Heart left ventricle (tissue), 13 donors: ENCODE results near the gene SEC14L6.
"Not testable (repeated sequence)": the region's sequence is repeated elsewhere in the genome, so short reads cannot be mapped to it uniquely, and the experiment has no call there.

Experiments
- POLR2A ChIP-seq, 2 donors: fragments of 450-650 bp; IDR thresholded peaks; one replicate each; pipeline ENCODE4 v1.6.1; 2017; ENCODE audit warnings: antibody characterized with exemption in 2 of 2, mild to moderate bottlenecking in 2 of 2, moderate library complexity in 2 of 2
- TF ChIP-seq, protein P1 (sequence below), 12 donors: fragments of 200-600 bp; sonication (generic) in 4 of 12; IDR thresholded peaks; one replicate each; pipeline versions ENCODE4 v1.5.0 to v1.8.0; 2018 to 2022; ENCODE audit warnings: antibody characterized with exemption in 12 of 12, mild to moderate bottlenecking in 5 of 12
- donor health status: ischemic (EF 13 %, LVEDD 7.1; RV severe dilation, severe dysfunction).
- donor health status: DM: no; HTN: yes; CAD: no.
- donor health status: DM: no; HTN: no; CAD: no.
- donor health status: ischemic (EF 25% LVEDD 6.9; RV normal size, moderate dysfunction).
- donor health status: ischemic (EF 25% LVEDD 5.7; RV mildly dilated, moderate dysfunction).
- donor health status: ischemic (EF 35%, LVEDD 5.7; RV mildly dilated, moderate dysfunction).
- donor health status: nonischemic (EF 11% LVEDD 7.7; RV severe dilation, severe dysfunction).
- donor health status: DM: yes; HTN: yes; CAD: no.
- donor health status: PGD.
- donor health status: ischemic (EF 29% LVEDD 5.4; RV normal size, mild dysfunction).
- donor health status: nonischemic (EF 23%, LVEDD 6.1; RV moderate dilation, normal function).

- TF ChIP-seq, protein P1, sequence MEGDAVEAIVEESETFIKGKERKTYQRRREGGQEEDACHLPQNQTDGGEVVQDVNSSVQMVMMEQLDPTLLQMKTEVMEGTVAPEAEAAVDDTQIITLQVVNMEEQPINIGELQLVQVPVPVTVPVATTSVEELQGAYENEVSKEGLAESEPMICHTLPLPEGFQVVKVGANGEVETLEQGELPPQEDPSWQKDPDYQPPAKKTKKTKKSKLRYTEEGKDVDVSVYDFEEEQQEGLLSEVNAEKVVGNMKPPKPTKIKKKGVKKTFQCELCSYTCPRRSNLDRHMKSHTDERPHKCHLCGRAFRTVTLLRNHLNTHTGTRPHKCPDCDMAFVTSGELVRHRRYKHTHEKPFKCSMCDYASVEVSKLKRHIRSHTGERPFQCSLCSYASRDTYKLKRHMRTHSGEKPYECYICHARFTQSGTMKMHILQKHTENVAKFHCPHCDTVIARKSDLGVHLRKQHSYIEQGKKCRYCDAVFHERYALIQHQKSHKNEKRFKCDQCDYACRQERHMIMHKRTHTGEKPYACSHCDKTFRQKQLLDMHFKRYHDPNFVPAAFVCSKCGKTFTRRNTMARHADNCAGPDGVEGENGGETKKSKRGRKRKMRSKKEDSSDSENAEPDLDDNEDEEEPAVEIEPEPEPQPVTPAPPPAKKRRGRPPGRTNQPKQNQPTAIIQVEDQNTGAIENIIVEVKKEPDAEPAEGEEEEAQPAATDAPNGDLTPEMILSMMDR (IDR thresholded peaks at IDR 0.05): not testable (repeated sequence)
- TF ChIP-seq POLR2A (IDR thresholded peaks at IDR 0.05): not testable (repeated sequence)
Observed at GRCh38 chr22:30541511-30541910, 5.0 kb downstream of the SEC14L6 start.
